Hindlimb muscle (tissue), 1 donor: ENCODE data around the gene FAM53C. TPM values are rescaled to one million over a fixed set of nuclear protein-coding genes. Genes with fewer than 3 reads are reported as not detected.
"Not testable (repeated sequence)": the region's sequence is repeated elsewhere in the genome, so short reads cannot be mapped to it uniquely, and the experiment has no call there.

Experiments used
- DNase-seq: peaks from one replicate; pipeline ENCODE4 v3.0.0-alpha.2; 2013
- polyA plus RNA-seq: library from polyadenylated mRNA; unstranded; fragments of 120-200 nt; gene quantifications from one replicate; pipeline ENCODE4 v1.2.1, GENCODE V29; 2013; ENCODE audit not compliant: insufficient read length

FAM53C gene
- polyA plus RNA-seq, 1 donor, result 42.4 TPM

DNA sequence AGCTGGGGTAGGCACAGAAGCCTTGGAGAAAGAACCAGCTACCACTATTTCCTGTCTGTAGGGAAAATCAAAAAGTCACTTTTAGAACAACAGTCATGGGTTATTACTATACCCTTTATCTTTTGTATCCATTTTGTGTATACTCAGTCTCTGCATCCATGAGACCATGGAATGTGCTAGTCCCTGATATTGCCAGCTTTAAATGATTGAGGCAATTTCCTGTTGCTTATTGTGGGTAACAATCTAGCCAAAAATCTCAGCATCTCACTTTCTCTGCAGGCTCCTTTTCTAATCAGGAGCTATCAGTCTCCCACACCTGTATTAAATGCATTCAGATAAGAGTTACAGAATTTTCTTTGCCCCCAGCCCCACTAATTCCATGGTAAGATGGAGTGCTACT lies 13.5 kb downstream of the FAM53C start:
- DNase-seq, result no peak

DNA sequence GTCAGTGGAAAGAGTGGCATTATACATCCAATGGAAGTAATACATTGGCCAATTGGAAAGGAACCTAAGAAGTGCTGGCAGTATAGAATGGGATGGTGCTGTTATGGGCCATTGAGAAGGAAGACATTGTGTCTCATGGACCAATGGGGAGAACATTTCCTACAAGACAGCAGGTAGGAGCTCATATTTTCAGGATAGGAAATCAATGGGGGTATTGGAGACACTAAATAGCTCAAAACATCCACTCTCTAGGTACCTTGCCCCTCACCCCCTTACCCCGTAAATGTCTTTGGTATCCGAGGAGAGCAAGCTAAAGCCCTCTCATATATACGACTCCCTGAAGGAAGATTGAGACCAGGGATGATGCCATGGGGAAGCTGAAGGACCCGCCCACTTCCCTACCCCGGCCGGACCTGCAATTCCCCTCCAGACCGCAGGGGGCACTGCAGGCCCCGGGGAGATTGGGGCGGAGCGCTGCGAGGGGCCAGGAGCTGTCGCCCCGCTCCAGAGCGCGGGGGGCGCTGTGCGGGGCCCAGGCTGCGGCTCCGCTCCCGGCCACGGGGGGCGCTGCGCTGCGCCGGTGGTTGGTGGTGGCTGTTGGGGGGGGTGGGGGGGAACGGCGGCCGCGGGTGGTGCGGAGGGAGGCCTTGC lies 14.1 kb downstream of the FAM53C start, which contains the start of gene KDM3B:
TSS of gene KDM3B (plus strand) at position 615 of the 651 bp plus-strand sequence. CDS start 111 bp downstream, outside the sequence.
- DNase-seq, result peak; percentile 91

- DNase-seq, result peak; percentile 76
Observed at GRCh38 chr5:138352722-138353559, 14.9 kb downstream of the FAM53C start.

DNA sequence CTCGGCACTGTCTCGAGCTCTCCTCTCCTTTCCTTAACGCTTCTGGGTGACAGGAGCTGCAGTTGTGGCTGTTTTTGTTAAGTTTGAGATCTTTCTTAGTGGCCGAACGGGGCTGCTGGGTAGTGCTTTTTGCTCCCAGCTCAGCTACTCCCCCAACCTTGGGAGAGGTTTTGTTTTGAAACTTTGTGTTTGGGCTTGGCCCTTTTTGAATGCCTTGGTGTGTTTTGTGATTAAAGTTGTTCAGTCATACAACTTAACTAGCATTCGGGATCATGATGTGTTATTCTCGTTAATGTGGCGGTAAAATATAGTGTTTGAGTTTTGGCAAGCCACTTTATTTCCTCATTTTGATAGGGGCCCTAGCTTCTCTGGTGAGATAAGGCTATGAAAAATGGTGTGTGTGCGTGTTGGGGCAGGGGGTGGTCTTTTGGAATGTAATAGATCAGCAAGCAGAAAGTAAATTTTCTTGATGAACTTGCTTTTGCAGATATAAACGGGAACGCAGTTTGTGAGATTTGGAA lies 15.6 kb downstream of the FAM53C start:
- DNase-seq, result peak; percentile 67

DNA sequence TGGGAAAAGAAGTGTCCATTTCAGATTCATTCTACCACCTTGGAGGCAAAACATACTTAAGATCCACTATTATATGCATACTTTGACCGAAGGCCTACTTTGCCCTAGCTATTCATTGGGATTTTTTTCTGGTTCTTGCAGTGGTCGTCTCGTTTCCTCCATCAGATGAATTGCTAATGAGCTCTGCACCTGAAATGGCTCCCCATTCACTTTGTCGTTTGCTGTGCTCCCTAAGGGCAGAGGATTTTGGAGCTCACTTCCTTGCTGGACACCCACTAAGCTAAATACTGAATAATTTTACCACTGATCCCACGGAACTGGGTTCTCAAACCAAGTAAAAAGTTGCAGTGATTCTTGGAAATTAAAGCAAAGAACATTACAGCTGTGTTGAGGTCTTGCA lies 16.3 kb downstream of the FAM53C start:
- no peak for DNase-seq

GRCh38 chr5:138354926-138355378 lies 16.9 kb downstream of the FAM53C start:
- peak; percentile 30 for DNase-seq

DNA sequence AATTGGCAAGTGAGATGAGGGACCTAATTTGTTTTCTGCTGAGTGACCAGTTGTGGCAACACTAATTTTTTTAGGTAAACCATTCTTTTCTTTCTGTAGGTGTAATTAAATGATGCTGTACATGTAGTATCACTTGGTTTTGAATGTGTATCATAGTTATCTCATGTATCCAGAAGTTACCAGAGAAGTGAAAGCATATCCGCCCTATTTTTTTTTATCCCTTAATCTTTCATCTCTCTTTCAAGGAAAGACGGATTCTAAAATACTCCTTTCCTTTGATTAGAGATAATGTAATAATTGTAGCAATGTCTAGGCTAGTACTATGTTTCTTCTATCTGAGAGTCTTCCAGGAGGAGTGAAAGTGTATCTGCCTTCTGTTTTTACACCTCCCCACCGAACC lies 21.6 kb downstream of the FAM53C start:
- DNase-seq, result no peak

DNA sequence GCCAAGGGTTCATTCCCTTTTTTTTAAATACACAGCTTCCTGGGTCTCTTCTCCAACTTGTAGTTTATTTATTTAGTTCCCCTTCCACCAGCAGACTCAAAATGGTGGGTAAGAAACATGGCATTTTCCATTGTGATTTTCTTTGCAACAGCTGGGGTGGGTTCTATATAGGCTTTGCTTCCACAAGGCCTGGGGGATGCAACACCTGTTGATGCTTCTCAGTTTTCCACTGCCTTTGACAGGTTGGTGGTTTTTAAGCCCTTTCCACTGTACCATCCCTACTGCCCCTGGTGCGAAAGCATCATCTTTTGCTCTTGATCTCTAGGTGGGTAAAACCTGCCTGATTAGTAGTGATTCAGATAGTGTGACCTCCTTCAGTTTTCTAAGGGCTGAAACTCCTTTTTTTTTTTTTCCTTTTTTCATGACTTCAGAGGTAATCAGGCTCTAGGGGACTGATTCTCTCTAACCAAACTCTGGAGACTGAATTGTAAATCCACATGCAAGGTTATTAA lies 22.9 kb downstream of the FAM53C start:
- no peak for DNase-seq

DNA sequence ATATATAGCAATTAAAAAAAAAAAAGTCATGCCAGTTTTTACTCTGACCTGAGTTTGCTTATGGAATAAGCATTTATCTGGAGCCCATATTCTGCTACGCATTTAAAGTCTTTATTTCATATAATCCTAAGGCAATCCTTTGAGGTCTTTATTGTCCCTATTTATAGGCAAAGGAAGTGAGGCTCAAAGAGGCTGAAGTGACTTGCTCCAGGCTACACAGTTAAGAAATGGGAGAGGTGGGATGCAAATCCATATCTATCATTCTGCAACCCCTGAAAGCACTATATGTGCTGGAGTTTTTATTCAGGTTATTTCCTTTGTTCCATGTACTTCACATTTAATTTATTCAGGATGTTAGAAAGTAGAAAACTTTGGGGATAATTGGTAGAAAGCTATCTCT lies 26.5 kb downstream of the FAM53C start:
- no peak for DNase-seq

- DNase-seq, result no peak
Observed at GRCh38 chr5:138366632-138367382, 28.7 kb downstream of the FAM53C start.

- DNase-seq, result no peak
Observed at GRCh38 chr5:138369261-138369660, 31.2 kb downstream of the FAM53C start.

DNA sequence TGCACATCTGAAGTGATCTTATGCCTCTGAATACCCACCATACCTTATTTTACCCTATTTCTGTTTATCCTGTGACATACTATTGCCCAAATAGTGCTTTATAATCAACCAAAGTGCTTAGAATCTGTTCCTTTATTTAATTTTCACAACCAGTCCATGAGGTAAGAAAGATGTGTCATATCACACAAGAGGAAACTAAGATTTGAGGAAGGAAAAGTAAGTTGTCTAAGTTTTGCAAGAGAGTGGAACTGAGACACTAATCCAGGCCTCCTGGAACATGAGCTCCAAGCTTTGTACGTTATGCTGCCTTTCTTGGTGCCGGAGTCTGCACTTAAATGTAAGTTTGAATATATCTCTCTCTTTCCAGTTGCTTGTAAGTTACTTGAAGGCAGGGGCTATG lies 31.6 kb downstream of the FAM53C start:
- DNase-seq, result no peak

GRCh38 chr5:138370537-138370936 lies 32.5 kb downstream of the FAM53C start:
- no peak for DNase-seq

DNA sequence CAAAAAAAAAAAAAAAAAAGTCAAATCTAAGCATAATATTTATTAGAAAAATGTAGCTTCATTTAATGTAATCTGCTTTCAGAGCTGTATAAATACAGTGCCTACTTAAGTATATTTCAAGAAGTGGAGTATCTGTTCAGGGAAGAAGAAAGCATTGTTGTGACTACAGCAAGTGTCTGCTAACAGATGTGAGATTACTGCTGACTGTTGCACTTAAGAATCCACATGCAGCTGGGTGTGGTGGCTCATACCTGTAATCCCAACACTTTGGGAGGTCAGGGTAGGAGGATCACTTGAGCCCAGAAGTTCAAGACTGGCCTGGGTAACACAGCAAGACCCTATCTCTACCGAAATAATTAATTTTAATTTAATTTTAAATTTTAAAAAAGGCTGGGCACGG lies 33.4 kb downstream of the FAM53C start:
- DNase-seq, result no peak

- DNase-seq, result no peak
Observed at GRCh38 chr5:138372225-138372624, 34.2 kb downstream of the FAM53C start.

GRCh38 chr5:138372653-138373052 lies 34.6 kb downstream of the FAM53C start:
- no peak for DNase-seq

DNA sequence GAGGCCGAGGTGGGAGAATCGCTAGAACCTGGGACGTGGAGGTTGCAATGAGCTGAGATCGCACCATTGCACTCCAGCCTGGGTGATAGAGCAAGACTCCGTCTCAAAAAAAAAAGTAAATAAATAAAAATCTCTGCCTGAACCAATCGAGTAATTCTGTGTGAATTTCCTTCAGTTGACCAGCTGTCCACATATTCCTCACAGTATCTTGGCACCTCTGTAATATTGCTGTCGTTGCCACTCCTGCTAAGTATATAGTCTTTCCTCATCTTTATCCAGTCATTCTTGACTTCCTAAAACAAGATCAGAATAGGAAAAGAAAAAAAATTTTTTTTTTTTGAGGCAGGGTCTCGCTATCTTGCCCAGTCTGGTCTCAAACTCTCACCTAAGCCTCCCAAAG lies 44.3 kb downstream of the FAM53C start:
- no peak for DNase-seq

- no peak for DNase-seq
Observed at GRCh38 chr5:138385660-138386059, 47.6 kb downstream of the FAM53C start.

- no peak for DNase-seq
Observed at GRCh38 chr5:138386290-138386689, 48.2 kb downstream of the FAM53C start.

DNA sequence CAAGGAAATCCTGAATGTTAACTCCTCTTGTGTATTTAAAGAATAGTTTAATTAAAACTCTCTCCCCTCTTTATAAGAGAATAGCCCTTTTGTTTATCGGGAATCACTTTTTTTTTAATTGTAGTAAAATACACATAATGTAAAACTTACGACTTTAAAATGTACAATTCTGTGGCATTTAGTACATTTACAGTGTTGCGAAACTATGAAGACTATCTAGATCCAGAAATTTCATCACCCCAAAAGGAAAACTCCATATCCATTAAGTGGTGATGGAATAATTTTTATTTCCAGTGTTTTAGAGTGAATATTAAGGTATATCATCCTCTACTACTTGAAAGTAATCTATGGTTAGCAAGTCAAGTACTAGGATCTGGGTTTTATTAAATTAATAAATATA lies 51.3 kb downstream of the FAM53C start:
- DNase-seq, result no peak

GRCh38 chr5:138389911-138390310 lies 51.8 kb downstream of the FAM53C start:
- DNase-seq, result not testable (repeated sequence)

DNA sequence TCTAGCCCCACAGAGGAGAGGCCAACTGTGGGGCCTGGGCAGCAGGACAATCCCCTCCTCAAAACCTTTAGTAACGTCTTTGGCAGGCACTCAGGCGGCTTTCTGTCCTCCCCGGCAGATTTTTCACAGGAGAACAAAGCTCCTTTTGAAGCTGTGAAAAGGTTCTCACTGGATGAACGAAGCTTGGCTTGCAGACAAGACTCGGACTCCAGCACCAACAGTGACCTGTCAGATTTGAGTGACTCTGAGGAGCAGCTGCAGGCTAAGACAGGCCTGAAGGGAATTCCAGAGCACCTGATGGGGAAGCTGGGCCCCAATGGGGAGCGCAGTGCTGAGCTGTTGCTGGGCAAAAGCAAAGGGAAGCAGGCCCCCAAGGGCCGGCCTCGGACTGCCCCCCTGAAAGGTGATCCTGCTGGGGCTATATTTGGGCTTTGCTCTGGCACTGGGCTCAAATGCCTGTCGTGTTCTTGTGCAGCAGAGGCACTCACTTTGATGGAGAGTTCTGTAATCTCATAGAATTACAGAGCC lies 53.9 kb downstream of the FAM53C start:
- peak; percentile 11 for DNase-seq
